Small intestine (tissue), 16 donors: ENCODE results near the gene TMEM225B. TPM values are rescaled to one million over a fixed set of nuclear protein-coding genes. Genes with fewer than 3 reads are reported as not detected.
"Not testable (repeated sequence)": the region's sequence is repeated elsewhere in the genome, so short reads cannot be mapped to it uniquely, and the experiment has no call there.

Source experiments
- DNase-seq, 2 donors: peaks; one replicate each; pipeline versions ENCODE4 v3.0.0 to v3.0.0-alpha.2; 2013
- FAIRE-seq: peaks from 2 replicates; lab custom pipeline; 2012; peaks lifted over from hg19 to GRCh38; lab: Jason Lieb, UNC
- H3K27ac ChIP-seq, 3 donors: one replicate each; pipeline ENCODE4 v1.5.1; 2013; ENCODE audit warnings: low read length in 2 of 3, mild to moderate bottlenecking in 2 of 3, control low read depth in 1 of 3, inconsistent platforms in 1 of 3, low read depth in 1 of 3, moderate library complexity in 1 of 3
- H3K27me3 ChIP-seq, 3 donors: one replicate each; pipeline ENCODE4 v1.6.1; 2013; ENCODE audit warnings: low read length in 3 of 3, inconsistent platforms in 1 of 3; ENCODE audit not compliant: control insufficient read depth in 3 of 3, insufficient read depth in 3 of 3
- H3K36me3 ChIP-seq, 3 donors: one replicate each; pipeline ENCODE4 v1.6.1; 2013; ENCODE audit warnings: low read length in 3 of 3, inconsistent platforms in 1 of 3, low read depth in 1 of 3, mild to moderate bottlenecking in 1 of 3, moderate library complexity in 1 of 3; ENCODE audit not compliant: control insufficient read depth in 3 of 3, insufficient read depth in 2 of 3
- H3K4me1 ChIP-seq, 3 donors: one replicate each; pipeline ENCODE4 v1.6.1; 2013; ENCODE audit warnings: low read length in 2 of 3, inconsistent platforms in 1 of 3, low read depth in 1 of 3, mild to moderate bottlenecking in 1 of 3, moderate library complexity in 1 of 3; ENCODE audit not compliant: control insufficient read depth in 3 of 3, insufficient read depth in 2 of 3
- H3K4me3 ChIP-seq, 3 donors: one replicate each; pipeline ENCODE4 v1.5.1; 2013; ENCODE audit warnings: low read length in 3 of 3, control low read depth in 1 of 3, inconsistent platforms in 1 of 3, low read depth in 1 of 3, mild to moderate bottlenecking in 1 of 3, moderate library complexity in 1 of 3
- H3K9me3 ChIP-seq, 2 donors: one replicate each; pipeline ENCODE4 v1.6.1; 2013; ENCODE audit warnings: low read depth in 1 of 2, low read length in 1 of 2; ENCODE audit not compliant: control insufficient read depth in 2 of 2, insufficient read depth in 1 of 2
- WGBS, 3 donors: extraction: QIAGEN DNeasy Blood & Tissue Kit; methylation state at CpG; one replicate each; pipeline ENCODE4 v1.1.7; 2013; 5-methylcytosine and 5-hydroxymethylcytosine counted together
- long read RNA-seq, 10 donors: transcript quantifications; one replicate each; lab custom pipeline, GENCODE V29; 2026
- polyA plus RNA-seq, 4 donors: library from polyadenylated mRNA; stranded (reverse) in 3 of 4; unstranded in 1 of 4; fragments of 200-250 nt in 3 of 4; fragments of 120-200 nt in 1 of 4; gene quantifications; one replicate each; pipeline versions ENCODE4 v1.2.1 to v1.2.3, GENCODE V29; 2013
- donor health status: healthy with polysubstance abuse.
- donor health status: control.
- donor health status: control.
- donor health status: Bipolar disorder and iron deficiency.
- donor health status: healthy.

Gene TMEM225B
- under 1 TPM in 2 of 4 donors, not detected in 2; 0.45 to 0.93 TPM for polyA plus RNA-seq
- long read RNA-seq, donor 1, result 0 reads
- long read RNA-seq, donor 2, result 0 reads
- long read RNA-seq, donor 3, result 0 reads
- long read RNA-seq, donor 4, result 0 reads
- long read RNA-seq, donor 5, result 0 reads
- long read RNA-seq, donor 6, result 0 reads
- long read RNA-seq, donor 7, result 0 reads
- long read RNA-seq, donor 8, result 0 reads
- long read RNA-seq, donor 9, result 0 reads
- long read RNA-seq, donor 10, result 0 reads

GRCh38 chr7:99597762-99598501 is at the start of gene TMEM225B:
TSS of gene TMEM225B (plus strand) at chr7:99598267. CDS start at chr7:99604389, 6,122 bp downstream.
- FAIRE-seq, result no peak
- Histone ChIP-seq H3K4me3 (no peak within 1 kb of the TSS), H3K27ac (no peak within 1 kb of the TSS), H3K27me3 (peaks cover 0 to 3% (median 0%) of the 10 kb centered on the region in 3 donors), H3K36me3 (no peaks in the 10 kb centered on the region), H3K9me3 (no peaks in the 10 kb centered on the region), H3K4me1 (no peaks in the 10 kb centered on the region)
- no peak for DNase-seq
- 57 to 83% (median 76%) methylated on average over 32 to 34 of the region's 34 CpGs for WGBS, 3 donors

GRCh38 chr7:99549545-99549944 is 48.5 kb upstream of the TMEM225B start:
- H3K4me3 ChIP-seq, H3K27ac ChIP-seq, FAIRE-seq, H3K36me3 ChIP-seq, H3K4me1 ChIP-seq, H3K27me3 ChIP-seq, DNase-seq: not testable (repeated sequence)
- WGBS, 3 donors, result 80 to 100% (median 100%) methylated on average over 1 of the region's 2 CpGs
- peaks cover 0 to 19% of the 10 kb centered on the region in 2 donors for H3K9me3 ChIP-seq

- Histone ChIP-seq H3K9me3 (peaks cover 0 to 10% of the 10 kb centered on the region in 2 donors), H3K4me1 (peaks cover 0 to 5% (median 2%) of the 10 kb centered on the region in 3 donors), H3K27ac (peak overlapping the region; percentile 16 to 93 (median 75)), H3K4me3 (peak overlapping the region; percentile 78 to 91 (median 81)), H3K27me3 (no peaks in the 10 kb centered on the region), H3K36me3 (peaks cover 0 to 9% (median 4%) of the 10 kb centered on the region in 3 donors)
- DNase-seq (peak in 1 of 2 donors; percentile 3), FAIRE-seq (no peak)
- 8 to 13% (median 12%) methylated on average over 15 of the region's 15 CpGs for WGBS, 3 donors
These were observed 46.7 kb upstream of the TMEM225B start for GRCh38 chr7:99551334-99551733.

- FAIRE-seq (no peak), DNase-seq (peak; percentile 89 to 97)
- WGBS, 3 donors, result 0 to 1% (median 0%) methylated on average over 37 of the region's 37 CpGs
- H3K9me3 ChIP-seq, result peaks cover 0 to 8% of the 10 kb centered on the region in 2 donors
- H3K4me1 ChIP-seq, result peaks cover 0 to 5% (median 2%) of the 10 kb centered on the region in 3 donors
- H3K4me3 ChIP-seq, result peak within 1 kb of the TSS; percentile 78 to 91 (median 81)
- H3K36me3 ChIP-seq, result peaks cover 0 to 7% (median 4%) of the 10 kb centered on the region in 3 donors
- H3K27ac ChIP-seq, result peak within 1 kb of the TSS; percentile 16 to 93 (median 75)
- H3K27me3 ChIP-seq, result no peaks in the 10 kb centered on the region
These were observed 46.2 kb upstream of the TMEM225B start, which contains the start of gene FAM200A for GRCh38 chr7:99551767-99552463. TSS of gene FAM200A (minus strand) at chr7:99552114. CDS start at chr7:99548407, 3,707 bp downstream.

GRCh38 chr7:99553039-99553438 is 45.0 kb upstream of the TMEM225B start:
- FAIRE-seq (no peak), DNase-seq (no peak)
- peaks cover 0 to 4% of the 10 kb centered on the region in 2 donors for H3K9me3 ChIP-seq
- peaks cover 0 to 7% (median under 1%) of the 10 kb centered on the region in 3 donors for H3K36me3 ChIP-seq
- no peak overlapping the region for H3K27ac ChIP-seq
- 85 to 95% (median 86%) methylated on average over 4 of the region's 4 CpGs for WGBS, 3 donors
- no peak overlapping the region for H3K4me3 ChIP-seq
- H3K27me3 ChIP-seq, result no peaks in the 10 kb centered on the region
- peaks cover 3 to 8% (median 8%) of the 10 kb centered on the region in 3 donors for H3K4me1 ChIP-seq

- no peak for FAIRE-seq
- H3K27me3 ChIP-seq, result no peaks in the 10 kb centered on the region
- no peaks in the 10 kb centered on the region for H3K9me3 ChIP-seq
- no peak overlapping the region for H3K27ac ChIP-seq
- H3K4me3 ChIP-seq, result no peak overlapping the region
- 72 to 75% (median 75%) methylated on average over 2 of the region's 2 CpGs for WGBS, 3 donors
- no peak for DNase-seq
- peaks cover 0 to 7% (median 0%) of the 10 kb centered on the region in 3 donors for H3K36me3 ChIP-seq
- H3K4me1 ChIP-seq, result peaks cover 3 to 12% (median 11%) of the 10 kb centered on the region in 3 donors
These were observed 43.1 kb upstream of the TMEM225B start for GRCh38 chr7:99554939-99555338.

- peaks cover 3 to 9% (median 9%) of the 10 kb centered on the region in 3 donors for H3K4me1 ChIP-seq
- 73 to 84% (median 81%) methylated on average over 4 of the region's 4 CpGs for WGBS, 3 donors
- peak in 1 of 2 donors; percentile 8 for DNase-seq
- peaks cover 10 to 20% (median 11%) of the 10 kb centered on the region in 3 donors for H3K36me3 ChIP-seq
- peak overlapping the region in 1 of 3 donors; percentile 98 for H3K27ac ChIP-seq
- no peaks in the 10 kb centered on the region for H3K27me3 ChIP-seq
- FAIRE-seq, result no peak
- H3K4me3 ChIP-seq, result peak overlapping the region in 2 of 3 donors; percentile 76 to 94
- no peaks in the 10 kb centered on the region for H3K9me3 ChIP-seq
These were observed 40.9 kb upstream of the TMEM225B start for GRCh38 chr7:99557196-99557607.

- peak overlapping the region; percentile 76 to 94 (median 76) for H3K4me3 ChIP-seq
- peaks cover 11 to 22% (median 13%) of the 10 kb centered on the region in 3 donors for H3K36me3 ChIP-seq
- WGBS, 3 donors, result 0 to 1% (median 1%) methylated on average over 17 of the region's 17 CpGs
- FAIRE-seq (no peak), DNase-seq (no peak)
- no peaks in the 10 kb centered on the region for H3K27me3 ChIP-seq
- no peaks in the 10 kb centered on the region for H3K9me3 ChIP-seq
- peak overlapping the region; percentile 96 to 98 (median 97) for H3K27ac ChIP-seq
- H3K4me1 ChIP-seq, result peaks cover 3 to 9% (median 6%) of the 10 kb centered on the region in 3 donors
These were observed 40.1 kb upstream of the TMEM225B start for GRCh38 chr7:99557940-99558305.
